ENCODE measurements around the gene SCN3B. TPM values are rescaled to one million over a fixed set of nuclear protein-coding genes. Genes with fewer than 3 reads are reported as not detected.

Gene SCN3B
- total and polyA plus RNA-seq, 9 of the 15 experiments (the other 6 are each of a cell fraction or from before 2014, with no cell fraction given) = 0.01 to 0.15 (median 0.04) TPM; not detected in 6

DNA sequence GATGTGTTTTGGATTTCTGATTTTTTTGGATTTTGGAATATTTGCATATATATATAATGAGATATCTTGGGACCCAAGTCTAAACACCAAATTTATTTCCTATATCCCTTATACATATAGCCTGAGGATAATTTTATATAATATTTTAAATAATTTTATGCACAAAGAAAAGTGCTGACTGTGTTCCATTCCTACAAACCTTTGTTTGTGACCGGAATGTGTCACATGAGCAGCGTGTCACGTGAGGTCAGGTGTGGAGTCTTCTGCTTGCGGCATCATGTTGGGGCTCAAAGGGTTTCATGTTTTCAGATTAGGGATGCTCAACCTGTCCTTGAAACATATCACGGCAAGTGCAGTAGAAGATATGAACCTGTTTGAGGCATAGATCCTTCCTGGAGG lies 65.6 kb downstream of the SCN3B start:
- POLR2A ChIA-PET = no interaction called here
- Histone ChIP-seq H3K9ac (ENCODE audit: insufficient read depth in 1 of 2, low read depth in 2 of 2, low read length in 2 of 2) (no peak overlapping the region), H3K4me1 (replicated peaks in 1 of 2; ENCODE audit: control insufficient read depth in 2 of 2, insufficient read depth in 2 of 2, low read length in 2 of 2) (no peaks in the 10 kb centered on the region), H4K20me1 (replicated peaks; ENCODE audit: control insufficient read depth, insufficient read depth, low read length) (0 out of 2 replicates have a peak, but pooled peaks cover 5% of the 10 kb centered on the region), H3K4me3 (no peak overlapping the region), H3K36me3 (ENCODE audit: control insufficient read depth, insufficient read depth, low read length) (no peaks in the 10 kb centered on the region), H3K27me3 (ENCODE audit: control insufficient read depth in 2 of 2, insufficient read depth in 2 of 2, low read length in 2 of 2) (peaks cover 2 to 59% of the 10 kb centered on the region in 2 experiments; a peak in 4 of 5 replicates), H3K79me2 (ENCODE audit: control insufficient read depth, insufficient read depth, low read length) (no peaks in the 10 kb centered on the region), H2AFZ (ENCODE audit: low read depth, low read length) (no peak overlapping the region), H3K4me2 (ENCODE audit: insufficient read depth, low read length) (no peak overlapping the region), H3K9me1 (ENCODE audit: control insufficient read depth, insufficient read depth, low read length) (no peaks in the 10 kb centered on the region), H3K9me3 (replicated peaks; ENCODE audit: control insufficient read depth, insufficient read depth, low read depth, low read length) (no peaks in the 10 kb centered on the region), H3K27ac (ENCODE audit: extremely low read depth, low read depth, low read length) (no peak overlapping the region)
- intact Hi-C loops (cut with micrococcal nuclease) (no loop called here), in situ Hi-C loops (cut with MboI) (no loop called here)
- WGBS (ENCODE audit: insufficient coverage, low coverage, missing lambda C conversion rate) = 0% methylated on average over 5 of the region's 5 CpGs
- CTCF ChIA-PET (ENCODE audit: low intra/inter-chr PET ratio) = no interaction called here
- ATAC-seq (no peak), DNase-seq (ENCODE audit: extremely low read depth in 1 of 4, low spot score in 3 of 4) (no peak), FAIRE-seq (no peak)
- no TSS peak for BruUV-seq (replicated peaks)
- TF ChIP-seq, protein P1, sequence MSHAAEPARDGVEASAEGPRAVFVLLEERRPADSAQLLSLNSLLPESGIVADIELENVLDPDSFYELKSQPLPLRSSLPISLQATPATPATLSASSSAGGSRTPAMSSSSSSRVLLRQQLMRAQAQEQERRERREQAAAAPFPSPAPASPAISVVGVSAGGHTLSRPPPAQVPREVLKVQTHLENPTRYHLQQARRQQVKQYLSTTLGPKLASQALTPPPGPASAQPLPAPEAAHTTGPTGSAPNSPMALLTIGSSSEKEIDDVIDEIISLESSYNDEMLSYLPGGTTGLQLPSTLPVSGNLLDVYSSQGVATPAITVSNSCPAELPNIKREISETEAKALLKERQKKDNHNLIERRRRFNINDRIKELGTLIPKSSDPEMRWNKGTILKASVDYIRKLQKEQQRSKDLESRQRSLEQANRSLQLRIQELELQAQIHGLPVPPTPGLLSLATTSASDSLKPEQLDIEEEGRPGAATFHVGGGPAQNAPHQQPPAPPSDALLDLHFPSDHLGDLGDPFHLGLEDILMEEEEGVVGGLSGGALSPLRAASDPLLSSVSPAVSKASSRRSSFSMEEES (CRISPR knock-in tag; IDR thresholded peaks at IDR 0.05) = peak; percentile 15; the same call in 1 of the 2 replicates
- TF ChIP-seq, protein P2, sequence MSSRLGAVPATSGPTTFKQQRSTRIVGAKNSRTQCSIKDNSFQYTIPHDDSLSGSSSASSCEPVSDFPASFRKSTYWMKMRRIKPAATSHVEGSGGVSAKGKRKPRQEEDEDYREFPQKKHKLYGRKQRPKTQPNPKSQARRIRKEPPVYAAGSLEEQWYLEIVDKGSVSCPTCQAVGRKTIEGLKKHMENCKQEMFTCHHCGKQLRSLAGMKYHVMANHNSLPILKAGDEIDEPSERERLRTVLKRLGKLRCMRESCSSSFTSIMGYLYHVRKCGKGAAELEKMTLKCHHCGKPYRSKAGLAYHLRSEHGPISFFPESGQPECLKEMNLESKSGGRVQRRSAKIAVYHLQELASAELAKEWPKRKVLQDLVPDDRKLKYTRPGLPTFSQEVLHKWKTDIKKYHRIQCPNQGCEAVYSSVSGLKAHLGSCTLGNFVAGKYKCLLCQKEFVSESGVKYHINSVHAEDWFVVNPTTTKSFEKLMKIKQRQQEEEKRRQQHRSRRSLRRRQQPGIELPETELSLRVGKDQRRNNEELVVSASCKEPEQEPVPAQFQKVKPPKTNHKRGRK (tag; IDR thresholded peaks at IDR 0.05) = no peak
- TF ChIP-seq, protein P3, sequence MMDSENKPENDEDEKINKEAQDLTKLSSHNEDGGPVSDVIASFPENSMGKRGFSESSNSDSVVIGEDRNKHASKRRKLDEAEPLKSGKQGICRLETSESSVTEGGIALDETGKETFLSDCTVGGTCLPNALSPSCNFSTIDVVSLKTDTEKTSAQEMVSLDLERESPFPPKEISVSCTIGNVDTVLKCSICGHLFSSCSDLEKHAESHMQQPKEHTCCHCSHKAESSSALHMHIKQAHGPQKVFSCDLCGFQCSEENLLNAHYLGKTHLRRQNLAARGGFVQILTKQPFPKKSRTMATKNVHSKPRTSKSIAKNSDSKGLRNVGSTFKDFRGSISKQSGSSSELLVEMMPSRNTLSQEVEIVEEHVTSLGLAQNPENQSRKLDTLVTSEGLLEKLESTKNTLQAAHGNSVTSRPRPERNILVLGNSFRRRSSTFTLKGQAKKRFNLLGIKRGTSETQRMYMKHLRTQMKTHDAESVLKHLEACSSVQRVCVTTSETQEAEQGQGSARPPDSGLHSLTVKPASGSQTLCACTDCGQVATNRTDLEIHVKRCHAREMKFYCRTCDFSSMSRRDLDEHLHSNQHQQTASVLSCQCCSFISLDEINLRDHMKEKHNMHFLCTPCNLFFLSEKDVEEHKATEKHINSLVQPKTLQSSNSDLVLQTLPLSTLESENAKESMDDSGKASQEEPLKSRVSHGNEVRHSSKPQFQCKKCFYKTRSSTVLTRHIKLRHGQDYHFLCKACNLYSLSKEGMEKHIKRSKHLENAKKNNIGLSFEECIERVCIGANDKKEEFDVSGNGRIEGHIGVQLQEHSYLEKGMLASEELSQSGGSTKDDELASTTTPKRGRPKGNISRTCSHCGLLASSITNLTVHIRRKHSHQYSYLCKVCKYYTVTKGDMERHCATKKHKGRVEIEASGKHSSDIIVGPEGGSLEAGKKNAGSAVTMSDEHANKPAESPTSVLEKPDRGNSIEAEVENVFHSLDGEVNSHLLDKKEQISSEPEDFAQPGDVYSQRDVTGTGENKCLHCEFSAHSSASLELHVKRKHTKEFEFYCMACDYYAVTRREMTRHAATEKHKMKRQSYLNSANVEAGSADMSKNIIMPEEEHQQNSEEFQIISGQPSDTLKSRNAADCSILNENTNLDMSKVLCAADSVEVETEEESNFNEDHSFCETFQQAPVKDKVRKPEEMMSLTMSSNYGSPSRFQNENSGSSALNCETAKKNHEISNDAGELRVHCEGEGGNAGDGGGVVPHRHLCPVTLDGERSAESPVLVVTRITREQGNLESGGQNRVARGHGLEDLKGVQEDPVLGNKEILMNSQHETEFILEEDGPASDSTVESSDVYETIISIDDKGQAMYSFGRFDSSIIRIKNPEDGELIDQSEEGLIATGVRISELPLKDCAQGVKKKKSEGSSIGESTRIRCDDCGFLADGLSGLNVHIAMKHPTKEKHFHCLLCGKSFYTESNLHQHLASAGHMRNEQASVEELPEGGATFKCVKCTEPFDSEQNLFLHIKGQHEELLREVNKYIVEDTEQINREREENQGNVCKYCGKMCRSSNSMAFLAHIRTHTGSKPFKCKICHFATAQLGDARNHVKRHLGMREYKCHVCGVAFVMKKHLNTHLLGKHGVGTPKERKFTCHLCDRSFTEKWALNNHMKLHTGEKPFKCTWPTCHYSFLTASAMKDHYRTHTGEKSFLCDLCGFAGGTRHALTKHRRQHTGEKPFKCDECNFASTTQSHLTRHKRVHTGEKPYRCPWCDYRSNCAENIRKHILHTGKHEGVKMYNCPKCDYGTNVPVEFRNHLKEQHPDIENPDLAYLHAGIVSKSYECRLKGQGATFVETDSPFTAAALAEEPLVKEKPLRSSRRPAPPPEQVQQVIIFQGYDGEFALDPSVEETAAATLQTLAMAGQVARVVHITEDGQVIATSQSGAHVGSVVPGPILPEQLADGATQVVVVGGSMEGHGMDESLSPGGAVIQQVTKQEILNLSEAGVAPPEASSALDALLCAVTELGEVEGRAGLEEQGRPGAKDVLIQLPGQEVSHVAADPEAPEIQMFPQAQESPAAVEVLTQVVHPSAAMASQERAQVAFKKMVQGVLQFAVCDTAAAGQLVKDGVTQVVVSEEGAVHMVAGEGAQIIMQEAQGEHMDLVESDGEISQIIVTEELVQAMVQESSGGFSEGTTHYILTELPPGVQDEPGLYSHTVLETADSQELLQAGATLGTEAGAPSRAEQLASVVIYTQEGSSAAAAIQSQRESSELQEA (IDR thresholded peaks at IDR 0.05; ENCODE audit: low read depth) = no peak
- TF ChIP-seq HDAC2 (IDR thresholded peaks at IDR 0.05) = no peak
- TF ChIP-seq, protein P4, sequence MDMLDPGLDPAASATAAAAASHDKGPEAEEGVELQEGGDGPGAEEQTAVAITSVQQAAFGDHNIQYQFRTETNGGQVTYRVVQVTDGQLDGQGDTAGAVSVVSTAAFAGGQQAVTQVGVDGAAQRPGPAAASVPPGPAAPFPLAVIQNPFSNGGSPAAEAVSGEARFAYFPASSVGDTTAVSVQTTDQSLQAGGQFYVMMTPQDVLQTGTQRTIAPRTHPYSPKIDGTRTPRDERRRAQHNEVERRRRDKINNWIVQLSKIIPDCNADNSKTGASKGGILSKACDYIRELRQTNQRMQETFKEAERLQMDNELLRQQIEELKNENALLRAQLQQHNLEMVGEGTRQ (CRISPR knock-in tag; IDR thresholded peaks at IDR 0.05) = peak; percentile 37; the same call in 1 of the 2 replicates
- 0 out of 2 replicates have a peak, but pooled peaks have one; percentile 34 for TF ChIP-seq ZNF316 (IDR thresholded peaks at IDR 0.05)
